ENCODE data around the gene C6orf15. TPM values are rescaled to one million over a fixed set of nuclear protein-coding genes. Genes with fewer than 3 reads are reported as not detected.

The C6orf15 gene
- total RNA-seq, 1 donor from 2014 or later = not detected

DNA sequence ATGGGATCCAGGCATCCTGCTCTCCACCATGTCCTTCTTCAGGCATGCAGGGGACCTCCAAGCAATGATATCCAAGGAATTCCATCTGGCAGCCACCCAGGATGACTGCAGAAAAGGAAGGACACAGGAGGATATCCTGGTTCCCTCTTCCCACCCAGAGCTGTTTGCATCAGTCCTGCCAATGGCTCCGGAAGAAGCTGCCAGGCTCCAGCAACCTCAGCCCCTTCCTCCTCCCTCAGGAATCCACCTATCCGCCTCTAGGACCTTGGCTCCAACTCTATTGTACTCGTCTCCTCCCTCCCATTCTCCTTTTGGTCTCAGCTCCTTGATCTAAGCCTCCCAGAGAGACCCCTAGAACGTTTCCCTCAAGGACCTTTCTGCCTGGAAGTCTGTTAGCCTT, 27.2 kb upstream of the C6orf15 start:
- no peak overlapping the region for H3K9ac ChIP-seq
- Mint-ChIP-seq H3K4me3 (no peak overlapping the region), H3K9me3 (peaks cover 3% of the 10 kb centered on the region), H3K4me1 (peaks cover 27% of the 10 kb centered on the region), H3K27me3 (ENCODE audit: insufficient read depth, low read depth) (peaks cover 8% of the 10 kb centered on the region), H3K36me3 (peaks cover 8% of the 10 kb centered on the region), H3K27ac (peak overlapping the region; percentile 40)
- no peaks in the 10 kb centered on the region for H3K36me3 ChIP-seq
- no peaks in the 10 kb centered on the region for H3K79me2 ChIP-seq (ENCODE audit: low read depth)
- no peaks in the 10 kb centered on the region for H3K9me3 ChIP-seq (ENCODE audit: low read depth)
- no peak overlapping the region for H3K4me3 ChIP-seq
- no peaks in the 10 kb centered on the region for H3K27me3 ChIP-seq
- H3K4me1 ChIP-seq = peaks cover 16% of the 10 kb centered on the region
- no peak overlapping the region for H3K27ac ChIP-seq
- peak overlapping the region; percentile 26 for H2AFZ ChIP-seq (replicated peaks)
- peaks cover 17% of the 10 kb centered on the region for H3F3A ChIP-seq (ENCODE audit: low read depth)
- no peak for TF ChIP-seq EZH2phosphoT487 (IDR thresholded peaks at IDR 0.05)
- TF ChIP-seq EZH2 (IDR thresholded peaks at IDR 0.05) = no peak
- H3K4me2 ChIP-seq = no peak overlapping the region
- DNase-seq (ENCODE audit: low spot score) = peak; percentile 59
- no peaks in the 10 kb centered on the region for H4K20me1 ChIP-seq (ENCODE audit: low read depth)

DNA sequence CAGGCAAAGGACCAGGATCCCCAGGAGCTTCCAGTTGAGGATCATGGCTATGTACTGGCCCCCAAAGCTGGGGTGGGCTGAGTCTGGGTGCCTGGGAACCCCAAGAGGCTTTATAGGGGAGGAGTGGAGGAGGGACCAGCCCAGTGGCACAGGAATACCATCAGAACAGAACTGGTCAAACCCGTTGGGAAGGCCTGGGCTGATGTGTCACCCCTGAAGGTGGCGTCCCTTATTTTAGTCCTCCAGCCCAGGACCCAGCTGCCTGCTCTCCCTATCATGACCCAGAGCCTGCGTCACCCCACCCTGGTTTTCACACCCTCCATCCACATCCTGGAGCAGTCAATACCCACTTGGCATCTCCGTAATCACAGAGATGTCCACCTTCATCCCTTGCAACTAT, 26.6 kb upstream of the C6orf15 start, which contains the start of gene PSORS1C2:
PSORS1C2 (minus strand) TSS at position 85 of the 400 bp plus-strand sequence; CDS start at position 45, 40 bp downstream.
- peak within 1 kb of the TSS; percentile 40 for H3K27ac Mint-ChIP-seq
- Histone ChIP-seq H3K9ac (no peak within 1 kb of the TSS), H3K9me3 (ENCODE audit: low read depth) (no peaks in the 10 kb centered on the region), H3K4me1 (peaks cover 16% of the 10 kb centered on the region), H3K36me3 (no peaks in the 10 kb centered on the region), H3K79me2 (ENCODE audit: low read depth) (no peaks in the 10 kb centered on the region), H3F3A (ENCODE audit: low read depth) (peaks cover 17% of the 10 kb centered on the region), H3K4me2 (no peak within 1 kb of the TSS), H4K20me1 (ENCODE audit: low read depth) (no peaks in the 10 kb centered on the region), H2AFZ (replicated peaks) (peak within 1 kb of the TSS; percentile 26), H3K27ac (no peak within 1 kb of the TSS), H3K27me3 (no peaks in the 10 kb centered on the region), H3K4me3 (no peak within 1 kb of the TSS)
- peaks cover 8% of the 10 kb centered on the region for H3K27me3 Mint-ChIP-seq (ENCODE audit: insufficient read depth, low read depth)
- no peak for DNase-seq (ENCODE audit: low spot score)
- H3K4me1 Mint-ChIP-seq = peaks cover 27% of the 10 kb centered on the region
- TF ChIP-seq EZH2 (IDR thresholded peaks at IDR 0.05) (no peak), EZH2phosphoT487 (IDR thresholded peaks at IDR 0.05) (no peak)
- TF ChIP-seq, protein P1, sequence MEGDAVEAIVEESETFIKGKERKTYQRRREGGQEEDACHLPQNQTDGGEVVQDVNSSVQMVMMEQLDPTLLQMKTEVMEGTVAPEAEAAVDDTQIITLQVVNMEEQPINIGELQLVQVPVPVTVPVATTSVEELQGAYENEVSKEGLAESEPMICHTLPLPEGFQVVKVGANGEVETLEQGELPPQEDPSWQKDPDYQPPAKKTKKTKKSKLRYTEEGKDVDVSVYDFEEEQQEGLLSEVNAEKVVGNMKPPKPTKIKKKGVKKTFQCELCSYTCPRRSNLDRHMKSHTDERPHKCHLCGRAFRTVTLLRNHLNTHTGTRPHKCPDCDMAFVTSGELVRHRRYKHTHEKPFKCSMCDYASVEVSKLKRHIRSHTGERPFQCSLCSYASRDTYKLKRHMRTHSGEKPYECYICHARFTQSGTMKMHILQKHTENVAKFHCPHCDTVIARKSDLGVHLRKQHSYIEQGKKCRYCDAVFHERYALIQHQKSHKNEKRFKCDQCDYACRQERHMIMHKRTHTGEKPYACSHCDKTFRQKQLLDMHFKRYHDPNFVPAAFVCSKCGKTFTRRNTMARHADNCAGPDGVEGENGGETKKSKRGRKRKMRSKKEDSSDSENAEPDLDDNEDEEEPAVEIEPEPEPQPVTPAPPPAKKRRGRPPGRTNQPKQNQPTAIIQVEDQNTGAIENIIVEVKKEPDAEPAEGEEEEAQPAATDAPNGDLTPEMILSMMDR (IDR thresholded peaks at IDR 0.05) = no peak
- H3K9me3 Mint-ChIP-seq = peaks cover 3% of the 10 kb centered on the region
- peaks cover 5% of the 10 kb centered on the region for H3K36me3 Mint-ChIP-seq
- H3K4me3 Mint-ChIP-seq = no peak within 1 kb of the TSS

DNA sequence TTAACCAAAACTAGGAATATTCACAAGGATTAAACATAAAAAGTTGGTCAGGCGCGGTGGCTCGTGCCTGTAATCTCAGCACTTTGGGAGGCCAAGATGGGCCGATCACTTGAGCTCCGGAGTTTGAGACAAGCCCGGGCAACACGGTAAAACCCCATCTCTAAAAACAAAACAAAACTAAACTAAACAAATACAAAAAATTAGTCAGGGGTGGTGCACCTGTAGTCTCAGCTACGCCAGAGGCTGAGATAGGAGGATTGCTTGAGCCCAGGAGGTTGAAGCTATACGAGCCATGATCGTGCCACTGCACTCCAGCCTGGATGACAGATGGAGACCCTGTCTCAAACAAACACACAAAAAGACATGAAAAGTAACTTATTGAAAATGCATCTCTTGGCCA, 23.3 kb upstream of the C6orf15 start:
- Histone ChIP-seq H3K9me3 (ENCODE audit: low read depth) (no peaks in the 10 kb centered on the region), H3K27me3 (no peaks in the 10 kb centered on the region), H3F3A (ENCODE audit: low read depth) (no peaks in the 10 kb centered on the region), H3K27ac (no peak overlapping the region), H3K4me1 (no peaks in the 10 kb centered on the region), H3K9ac (no peak overlapping the region), H3K4me3 (no peak overlapping the region), H3K36me3 (no peaks in the 10 kb centered on the region), H2AFZ (replicated peaks) (no peak overlapping the region), H3K79me2 (ENCODE audit: low read depth) (no peaks in the 10 kb centered on the region), H3K4me2 (no peak overlapping the region), H4K20me1 (ENCODE audit: low read depth) (no peaks in the 10 kb centered on the region)
- H3K27me3 Mint-ChIP-seq (ENCODE audit: insufficient read depth, low read depth) = peaks cover 8% of the 10 kb centered on the region
- no peak for TF ChIP-seq EZH2 (IDR thresholded peaks at IDR 0.05)
- TF ChIP-seq, protein P1 (IDR thresholded peaks at IDR 0.05) = no peak
- no peak for TF ChIP-seq EZH2phosphoT487 (IDR thresholded peaks at IDR 0.05)
- no peak overlapping the region for H3K4me3 Mint-ChIP-seq
- H3K4me1 Mint-ChIP-seq = peaks cover 11% of the 10 kb centered on the region
- H3K9me3 Mint-ChIP-seq = peaks cover 3% of the 10 kb centered on the region
- DNase-seq (ENCODE audit: low spot score) = no peak
- no peak overlapping the region for H3K27ac Mint-ChIP-seq
- H3K36me3 Mint-ChIP-seq = no peaks in the 10 kb centered on the region

DNA sequence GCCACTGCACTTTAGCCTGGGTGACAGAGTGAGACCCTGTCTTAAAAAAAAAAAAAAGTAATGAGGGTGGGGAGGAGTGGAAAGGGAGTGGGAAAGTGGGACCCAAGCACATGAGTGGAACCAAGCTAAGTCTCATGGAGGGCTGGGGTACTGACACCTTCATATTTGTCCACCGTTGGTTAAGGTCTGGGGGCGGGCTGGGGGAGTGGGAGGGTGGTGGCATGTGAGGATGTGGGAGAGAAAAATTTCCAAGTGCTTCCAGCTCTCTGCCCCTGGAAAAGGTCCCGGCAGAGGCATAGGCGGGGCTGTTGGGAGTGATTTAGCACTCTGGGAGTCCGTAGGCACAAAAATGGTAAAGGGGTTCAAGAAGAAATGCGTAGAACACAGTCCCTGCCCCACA, 20.4 kb upstream of the C6orf15 start:
- TF ChIP-seq EZH2phosphoT487 (IDR thresholded peaks at IDR 0.05) (no peak), EZH2 (IDR thresholded peaks at IDR 0.05) (no peak)
- TF ChIP-seq, protein P1 (IDR thresholded peaks at IDR 0.05) = no peak
- no peaks in the 10 kb centered on the region for H3K79me2 ChIP-seq (ENCODE audit: low read depth)
- no peak overlapping the region for H3K4me3 ChIP-seq
- Mint-ChIP-seq H3K4me3 (no peak overlapping the region), H3K9me3 (no peaks in the 10 kb centered on the region), H3K27me3 (ENCODE audit: insufficient read depth, low read depth) (peaks cover 7% of the 10 kb centered on the region), H3K4me1 (peaks cover 8% of the 10 kb centered on the region), H3K27ac (no peak overlapping the region), H3K36me3 (no peaks in the 10 kb centered on the region)
- no peak overlapping the region for H3K4me2 ChIP-seq
- H2AFZ ChIP-seq (replicated peaks) = no peak overlapping the region
- no peaks in the 10 kb centered on the region for H3K4me1 ChIP-seq
- H4K20me1 ChIP-seq (ENCODE audit: low read depth) = no peaks in the 10 kb centered on the region
- no peaks in the 10 kb centered on the region for H3K27me3 ChIP-seq
- H3K9ac ChIP-seq = no peak overlapping the region
- no peaks in the 10 kb centered on the region for H3K9me3 ChIP-seq (ENCODE audit: low read depth)
- no peak overlapping the region for H3K27ac ChIP-seq
- H3F3A ChIP-seq (ENCODE audit: low read depth) = no peaks in the 10 kb centered on the region
- H3K36me3 ChIP-seq = no peaks in the 10 kb centered on the region
- no peak for DNase-seq (ENCODE audit: low spot score)
